IMR-90 (cell line): ENCODE data around the gene EPHB1. TPM values are rescaled to one million over a fixed set of nuclear protein-coding genes. Genes with fewer than 3 reads are reported as not detected.

Experiments
- ATAC-seq: fragments of 200-7000 bp; cut with Tn5 transposase; 2 replicates; pipeline ENCODE4 v1.9.1; 2020; ENCODE audit warnings: low read depth, mild to moderate bottlenecking, moderate library complexity
- BruUV-seq: library from RNA; stranded (reverse); fragments of 400-500 nt; replicated peaks from 2 replicates; lab custom pipeline; 2021; lab: Mats Ljungman, UMichigan
- CTCF ChIA-PET: fragments of 300-600 bp; formaldehyde crosslinking; extraction: SDS; loops from one replicate; lab custom pipeline; 2021; ENCODE audit warnings: antibody characterized with exemption; lab: Yijun Ruan, JAX
- POLR2A ChIA-PET: fragments of 300-600 bp; sonication (Branson Sonifier 250); formaldehyde crosslinking; loops from one replicate; lab custom pipeline; 2022; ENCODE audit warnings: antibody characterized with exemption; ENCODE audit not compliant: unreplicated experiment; lab: Charles Lee
- DNase-seq: peaks from one replicate; pipeline ENCODE4 v3.0.0; 2013
- H2AFZ ChIP-seq: replicated peaks from 2 replicates; pipeline ENCODE3; 2013; ENCODE audit warnings: low read length, mild to moderate bottlenecking; ENCODE audit not compliant: poor library complexity
- H2AK5ac ChIP-seq: 2 replicates; pipeline ENCODE4 v1.6.1; 2013; ENCODE audit warnings: low read depth, low read length, inconsistent platforms
- H2AK9ac ChIP-seq: replicated peaks from 2 replicates; pipeline ENCODE3; 2013; ENCODE audit warnings: mild to moderate bottlenecking, low read depth, low read length, moderate library complexity; ENCODE audit not compliant: poor library complexity
- H2BK120ac ChIP-seq: 2 replicates; pipeline ENCODE4 v1.6.1; 2013; ENCODE audit warnings: low read depth, low read length, inconsistent platforms
- H2BK15ac ChIP-seq: 3 replicates; pipeline ENCODE4 v1.6.1; 2013; ENCODE audit warnings: low read depth, low read length, inconsistent platforms
- H2BK20ac ChIP-seq: 2 replicates; pipeline ENCODE4 v1.6.1; 2013; ENCODE audit warnings: low read depth, mild to moderate bottlenecking, inconsistent platforms, low read length, moderate library complexity
- H2BK5ac ChIP-seq: 2 replicates; pipeline ENCODE4 v1.6.1; 2013; ENCODE audit warnings: mild to moderate bottlenecking, low read depth, low read length, inconsistent platforms; ENCODE audit not compliant: poor library complexity, severe bottlenecking
- H3K14ac ChIP-seq: replicated peaks from 2 replicates; pipeline ENCODE4 v1.6.1; 2013; ENCODE audit warnings: low read depth, low read length, inconsistent platforms
- H3K18ac ChIP-seq: 2 replicates; pipeline ENCODE4 v1.6.1; 2013; ENCODE audit warnings: low read depth, low read length, control low read depth
- H3K23ac ChIP-seq: 2 replicates; pipeline ENCODE4 v1.6.1; 2013; ENCODE audit warnings: low read depth, low read length, inconsistent platforms
- H3K27ac ChIP-seq: 2 replicates; pipeline ENCODE4 v1.5.1; 2013; ENCODE audit warnings: mild to moderate bottlenecking, control low read depth, low read length; ENCODE audit not compliant: insufficient read depth
- H3K27me3 ChIP-seq: 2 replicates; pipeline ENCODE4 v1.6.1; 2013; ENCODE audit warnings: low read length; ENCODE audit not compliant: control insufficient read depth, insufficient read depth
- H3K36me3 ChIP-seq: 2 replicates; pipeline ENCODE4 v1.6.1; 2013; ENCODE audit warnings: low read length, mixed read lengths; ENCODE audit not compliant: control insufficient read depth, insufficient read depth
- H3K4ac ChIP-seq: 2 replicates; pipeline ENCODE4 v1.6.1; 2013; ENCODE audit warnings: low read depth, low read length, inconsistent platforms
- H3K4me1 ChIP-seq: 2 replicates; pipeline ENCODE4 v1.6.1; 2013; ENCODE audit warnings: low read length, mixed read lengths; ENCODE audit not compliant: control insufficient read depth, insufficient read depth
- H3K4me2 ChIP-seq: 2 replicates; pipeline ENCODE4 v1.6.1; 2013; ENCODE audit warnings: low read depth, mild to moderate bottlenecking, control low read depth, low read length, moderate library complexity
- H3K4me3 ChIP-seq: 2 replicates; pipeline ENCODE4 v1.5.1; 2013; ENCODE audit warnings: low read depth, mild to moderate bottlenecking, control low read depth, low read length, moderate library complexity; ENCODE audit not compliant: insufficient read depth
- H3K56ac ChIP-seq: 2 replicates; pipeline ENCODE4 v1.6.1; 2013; ENCODE audit warnings: low read length, inconsistent platforms; ENCODE audit not compliant: insufficient read depth; ENCODE audit errors: extremely low read depth
- H3K79me1 ChIP-seq, 2 experiments: 2 replicates each; pipeline ENCODE4 v1.6.1; 2013; ENCODE audit warnings: low read length in 2 of 2, inconsistent platforms in 1 of 2, low read depth in 1 of 2
- H3K9ac ChIP-seq: 2 replicates; pipeline ENCODE4 v1.6.1; 2013; ENCODE audit warnings: low read depth, low read length, control low read depth
- H3K9me1 ChIP-seq: 2 replicates; pipeline ENCODE4 v1.6.1; 2013; ENCODE audit warnings: low read length, inconsistent platforms; ENCODE audit not compliant: insufficient read depth
- H3K9me3 ChIP-seq: 2 replicates; pipeline ENCODE4 v1.6.1; 2013; ENCODE audit warnings: low read length; ENCODE audit not compliant: control insufficient read depth, insufficient read depth
- H4K20me1 ChIP-seq: 2 replicates; pipeline ENCODE4 v1.6.1; 2013; ENCODE audit warnings: low read length, inconsistent platforms; ENCODE audit not compliant: insufficient read depth
- H4K5ac ChIP-seq: 2 replicates; pipeline ENCODE4 v1.6.1; 2013; ENCODE audit warnings: mild to moderate bottlenecking, low read depth, low read length, control low read depth
- H4K8ac ChIP-seq, 2 experiments: 2 replicates each; pipeline ENCODE4 v1.6.1; 2013; ENCODE audit warnings: low read depth in 2 of 2, low read length in 2 of 2, control low read depth in 1 of 2, inconsistent platforms in 1 of 2
- H4K91ac ChIP-seq: 2 replicates; pipeline ENCODE4 v1.6.1; 2013; ENCODE audit warnings: low read depth, low read length, inconsistent platforms; ENCODE audit not compliant: insufficient read depth
- BHLHE40 ChIP-seq: fragments of 150-350 bp; IDR thresholded peaks from 2 replicates; pipeline ENCODE4 v1.6.1; 2016; ENCODE audit warnings: mild to moderate bottlenecking, low read depth, low read length
- CEBPB ChIP-seq: IDR thresholded peaks from 2 replicates; pipeline ENCODE4 v1.6.1; 2012; ENCODE audit warnings: low read depth, low read length, improper control_type of control experiment
- CHD1 ChIP-seq: IDR thresholded peaks from 2 replicates; pipeline ENCODE4 v1.6.1; 2012; ENCODE audit warnings: low read depth, low read length, improper control_type of control experiment
- CTCF ChIP-seq: conservative IDR thresholded peaks from 2 replicates; pipeline ENCODE4 v1.5.1; 2012; ENCODE audit warnings: mild to moderate bottlenecking, low read depth, low read length, improper control_type of control experiment
- ELK1 ChIP-seq: fragments of 150-350 bp; IDR thresholded peaks from 2 replicates; pipeline ENCODE4 v1.6.1; 2016; ENCODE audit warnings: low read depth, mild to moderate bottlenecking, low read length, moderate library complexity, borderline replicate concordance
- FOS ChIP-seq: fragments of 150-350 bp; IDR thresholded peaks from 2 replicates; pipeline ENCODE4 v1.6.1; 2016; ENCODE audit warnings: low read depth, low read length
- MAFK ChIP-seq: IDR thresholded peaks from 2 replicates; pipeline ENCODE4 v1.6.1; 2012; ENCODE audit warnings: low read depth, low read length, improper control_type of control experiment
- MAZ ChIP-seq: IDR thresholded peaks from 2 replicates; pipeline ENCODE4 v1.6.1; 2012; ENCODE audit warnings: low read depth, mild to moderate bottlenecking, low read length, improper control_type of control experiment, moderate library complexity, borderline replicate concordance
- MXI1 ChIP-seq: IDR thresholded peaks from 2 replicates; pipeline ENCODE4 v1.6.1; 2012; ENCODE audit warnings: low read depth, mild to moderate bottlenecking, low read length, moderate library complexity, borderline replicate concordance
- NFE2L2 ChIP-seq: fragments of 150-350 bp; IDR thresholded peaks from 2 replicates; pipeline ENCODE4 v1.6.1; 2016; ENCODE audit warnings: low read depth, mild to moderate bottlenecking, low read length
- POLR2A ChIP-seq: IDR thresholded peaks from 2 replicates; pipeline ENCODE4 v1.6.1; 2012; ENCODE audit warnings: mild to moderate bottlenecking, low read depth, low read length
- RAD21 ChIP-seq: IDR thresholded peaks from 2 replicates; pipeline ENCODE4 v1.6.1; 2012; ENCODE audit warnings: low read length, improper control_type of control experiment
- RCOR1 ChIP-seq: IDR thresholded peaks from 2 replicates; pipeline ENCODE4 v1.6.1; 2012; ENCODE audit warnings: mild to moderate bottlenecking, low read length, improper control_type of control experiment; ENCODE audit not compliant: insufficient replicate concordance
- RFX5 ChIP-seq: IDR thresholded peaks from 2 replicates; pipeline ENCODE4 v1.8.0; 2012; ENCODE audit warnings: low read depth, mild to moderate bottlenecking, low read length, moderate library complexity
- SMC3 ChIP-seq: fragments of 150-350 bp; IDR thresholded peaks from 2 replicates; pipeline ENCODE4 v1.6.1; 2016; ENCODE audit warnings: low read depth, mild to moderate bottlenecking, antibody characterized with exemption, low read length, moderate library complexity
- USF2 ChIP-seq: fragments of 150-350 bp; IDR thresholded peaks from 2 replicates; pipeline ENCODE4 v1.6.1; 2017; ENCODE audit warnings: mild to moderate bottlenecking, antibody characterized with exemption, low read length, low read depth
- WGBS, 2 experiments: methylation state at CpG; one replicate each; pipeline versions ENCODE4 v1.1.5 to v1.1.7; 2013; ENCODE audit warnings: missing lambda C conversion rate in 2 of 2; ENCODE audit not compliant: insufficient read length in 1 of 2; ENCODE audit errors: extremely low coverage in 2 of 2; 5-methylcytosine and 5-hydroxymethylcytosine counted together
- dilution Hi-C: fragments of 300-500 bp; cut with HindIII; formaldehyde crosslinking; loops from one replicate; pipeline ENCODE4 v1.14.3; 2018; ENCODE audit warnings: low sequenced_read_pairs; ENCODE audit not compliant: unreplicated experiment
- in situ Hi-C: fragments of 300-500 bp; cut with MboI; formaldehyde crosslinking; loops from 3 replicates; pipeline ENCODE4 v1.14.3; 2019; ENCODE audit warnings: low sequenced_read_pairs, inconsistent platforms, mixed read lengths
- intact Hi-C: fragments of 100-400 bp; cut with micrococcal nuclease; formaldehyde crosslinking; loops from 2 replicates; pipeline ENCODE4 v1.10.0; 2022
- polyA plus RNA-seq, 3 experiments: library from polyadenylated mRNA; depleted of rRNA; stranded (reverse); fragments of >200 nt; gene quantifications; 2 replicates each; pipeline ENCODE4 v1.2.3, GENCODE V29; 2012; ENCODE audit warnings: low replicate concordance in 1 of 3
- total RNA-seq: library from RNA; depleted of rRNA; stranded (reverse); fragments of >200 nt; gene quantifications from 2 replicates; pipeline ENCODE4 v1.2.3, GENCODE V29; 2012

The EPHB1 gene
- total and polyA plus RNA-seq, 2 of the 4 experiments (the other 2 are of a cell fraction): 0.17 to 0.36 TPM

- Histone ChIP-seq H3K27ac (no peak overlapping the region), H3K79me1 (no peaks in the 10 kb centered on the region), H3K4ac (no peak overlapping the region), H3K14ac (no peak overlapping the region), H3K23ac (no peak overlapping the region), H3K9me3 (peaks cover 5% of the 10 kb centered on the region; the same call in 1 of the 2 replicates), H3K4me3 (no peak overlapping the region), H2BK5ac (no peak overlapping the region), H4K5ac (no peak overlapping the region), H3K27me3 (no peaks in the 10 kb centered on the region), H3K4me2 (no peak overlapping the region), H3K9ac (no peak overlapping the region), H3K4me1 (no peaks in the 10 kb centered on the region), H2AK9ac (no peak overlapping the region), H3K36me3 (no peaks in the 10 kb centered on the region), H4K91ac (no peak overlapping the region), H4K8ac (no peak overlapping the region), H2BK15ac (no peak overlapping the region), H2AFZ (no peak overlapping the region), H3K56ac (no peak overlapping the region), H2AK5ac (no peak overlapping the region), H4K20me1 (no peaks in the 10 kb centered on the region), H3K18ac (no peak overlapping the region), H2BK20ac (no peak overlapping the region), H3K9me1 (no peaks in the 10 kb centered on the region), H2BK120ac (no peak overlapping the region)
- WGBS, 2 experiments: 48% methylated on average over 2 of the region's 4 CpGs; no CpG with 5 or more reads in 1 of the 2 experiments
- intact Hi-C loops (no loop called here), dilution Hi-C loops (no loop called here), in situ Hi-C loops (no loop called here)
- POLR2A ChIA-PET: no interaction called here
- ATAC-seq: no peak
- no peak for DNase-seq
- no TSS peak for BruUV-seq
- CTCF ChIA-PET: interaction anchor here (1.2 kb wide), 1 partner anchor 15 kb away, joined by 3 read pairs; no protein-coding TSS in a partner anchor
- TF ChIP-seq CEBPB: no peak
- no peak for TF ChIP-seq MXI1
- TF ChIP-seq RAD21: no peak
- no peak for TF ChIP-seq CHD1
- TF ChIP-seq NFE2L2: no peak
- TF ChIP-seq RFX5: no peak
- no peak for TF ChIP-seq POLR2A
- no peak for TF ChIP-seq CTCF
- no peak for TF ChIP-seq ELK1
- no peak for TF ChIP-seq USF2
- no peak for TF ChIP-seq FOS
- TF ChIP-seq MAZ: no peak
- no peak for TF ChIP-seq BHLHE40
- TF ChIP-seq RCOR1: no peak
- TF ChIP-seq MAFK: no peak
- no peak for TF ChIP-seq SMC3
These were observed 423.7 kb downstream of the EPHB1 start for GRCh38 chr3:135218782-135219181.
